ENCODE data around the gene SMIM36. TPM values are rescaled to one million over a fixed set of nuclear protein-coding genes. Genes with fewer than 3 reads are reported as not detected.

Gene SMIM36
- total and polyA plus RNA-seq, 2 of the 8 experiments (the other 6 are each of a cell fraction or from before 2014, with no cell fraction given): not detected

DNA sequence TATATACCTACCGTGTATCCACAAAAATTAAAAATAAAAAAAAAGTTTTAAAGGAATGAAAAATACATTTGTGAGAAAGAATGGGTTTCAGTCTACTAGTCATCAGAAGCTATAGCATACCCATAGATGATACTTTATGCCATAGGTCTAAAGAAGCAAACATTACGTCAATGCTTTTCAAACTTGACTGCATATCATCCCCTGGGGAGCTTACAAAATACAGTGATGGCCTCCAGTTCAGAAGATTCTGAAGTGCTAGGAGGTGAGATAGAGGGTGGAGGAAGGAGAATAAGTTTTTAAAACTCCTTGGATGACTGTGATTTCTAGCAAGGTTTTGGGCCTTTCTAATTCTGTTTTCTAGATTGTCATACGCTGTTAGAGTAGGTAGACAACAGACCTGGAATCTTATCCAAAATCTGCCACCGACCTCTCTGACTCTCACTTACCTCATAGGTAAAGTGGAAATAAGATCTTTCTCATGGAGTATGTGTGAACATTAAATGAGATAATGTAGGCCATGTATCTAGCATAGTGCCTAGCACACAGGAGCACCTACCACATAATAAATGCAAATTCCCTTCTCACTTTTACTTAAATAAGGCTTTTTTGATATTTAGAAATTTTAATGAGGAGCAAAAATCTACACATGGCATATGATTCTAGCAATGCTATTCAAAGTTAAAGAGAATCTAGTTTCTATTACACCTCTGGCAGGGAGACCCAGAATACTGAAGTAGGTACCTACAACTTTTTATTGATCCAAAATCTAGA lies 102.0 kb downstream of the SMIM36 start (continued):
- no peak for TF ChIP-seq NANOG (IDR thresholded peaks at IDR 0.05; ENCODE audit: insufficient read depth, low read depth, low read length, poor library complexity, severe bottlenecking)
- TF ChIP-seq TCF12 (IDR thresholded peaks at IDR 0.05; ENCODE audit: low read depth, low read length): no peak

Measured in H1 (cell line).